Progenitor cell of endocrine pancreas (in vitro differentiated cells): ENCODE data around the gene RSBN1L. TPM values are rescaled to one million over a fixed set of nuclear protein-coding genes. Genes with fewer than 3 reads are reported as not detected.

Experiments used
- DNase-seq: peaks from one replicate; pipeline ENCODE4 v3.0.0; 2021; ENCODE audit warnings: low spot score; ENCODE audit not compliant: unreplicated experiment
- H3K27ac Mint-ChIP-seq: 2 replicates; pipeline ENCODE4 v1.8.0; 2021; ENCODE audit warnings: mild to moderate bottlenecking, moderate library complexity, mixed read lengths
- H3K27me3 Mint-ChIP-seq: 2 replicates; pipeline ENCODE4 v1.8.0; 2021; ENCODE audit warnings: mixed read lengths
- H3K36me3 Mint-ChIP-seq: 2 replicates; pipeline ENCODE4 v1.8.0; 2022; ENCODE audit warnings: mixed read lengths; ENCODE audit not compliant: insufficient read depth
- H3K4me1 Mint-ChIP-seq: 2 replicates; pipeline ENCODE4 v1.8.0; 2021; ENCODE audit warnings: low read depth, mixed read lengths
- H3K4me3 Mint-ChIP-seq: 2 replicates; pipeline ENCODE4 v1.8.0; 2021; ENCODE audit warnings: low read depth, mild to moderate bottlenecking, moderate library complexity, mixed read lengths
- H3K9me3 Mint-ChIP-seq: 2 replicates; pipeline ENCODE4 v1.8.0; 2021; ENCODE audit warnings: low read depth, mixed read lengths
- total RNA-seq: library from RNA; stranded (reverse); gene quantifications from 2 replicates; pipeline ENCODE4 v1.2.1, GENCODE V29; 2021
- TF ChIP-seq, protein P1 (sequence below): fragments of 200-600 bp; sonication (generic); IDR thresholded peaks from one replicate; pipeline ENCODE4 v1.5.0; 2021; ENCODE audit warnings: antibody characterized with exemption, mild to moderate bottlenecking; ENCODE audit not compliant: unreplicated experiment

The RSBN1L gene
- total RNA-seq, 1 donor from 2014 or later: 24.5 TPM

DNA sequence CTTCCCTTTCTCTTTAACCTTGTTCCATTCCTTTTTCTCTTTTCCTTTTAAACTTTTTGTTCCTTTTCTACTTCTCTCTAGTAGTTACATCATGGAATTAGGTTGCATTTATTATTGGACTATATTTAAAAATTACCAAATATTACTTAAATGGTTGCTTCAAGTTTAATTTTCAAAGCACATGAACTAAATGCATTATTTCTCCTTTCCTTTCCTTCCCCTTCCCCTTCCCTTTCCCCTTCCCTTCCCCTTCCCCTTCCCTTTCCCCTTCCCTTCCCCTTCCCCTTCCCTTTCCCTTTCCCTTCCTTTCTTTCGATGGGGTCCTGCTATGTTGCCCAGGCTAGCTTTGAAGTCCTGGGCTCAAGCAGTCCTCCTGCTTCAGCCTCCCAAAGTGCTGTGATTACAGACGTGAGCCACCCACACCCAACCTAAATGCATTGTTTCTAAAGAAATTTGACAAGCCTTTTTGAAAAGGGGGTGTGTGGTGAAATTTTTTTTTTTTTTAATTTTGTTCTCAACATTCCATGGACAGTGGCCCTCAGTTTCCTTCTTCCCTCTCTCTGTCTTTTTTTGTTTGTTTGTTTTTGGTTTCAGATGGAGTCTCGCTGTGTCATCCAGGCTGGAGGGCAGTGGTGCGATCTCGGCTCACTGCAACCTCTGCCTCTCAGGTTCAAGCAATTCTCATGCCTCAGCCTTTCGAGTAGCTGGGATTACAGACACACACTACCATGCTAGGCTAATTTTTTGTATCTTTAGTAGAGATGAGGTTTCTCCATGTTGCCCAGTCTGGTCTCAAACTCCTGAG, 70.7 kb downstream of the RSBN1L start:
- Mint-ChIP-seq H3K36me3 (peaks cover 7% of the 10 kb centered on the region), H3K9me3 (no peaks in the 10 kb centered on the region), H3K27ac (peak overlapping the region; percentile 90), H3K4me1 (peaks cover 17% of the 10 kb centered on the region), H3K4me3 (peak overlapping the region; percentile 51), H3K27me3 (no peaks in the 10 kb centered on the region)
- DNase-seq: no peak
- TF ChIP-seq, protein P1, sequence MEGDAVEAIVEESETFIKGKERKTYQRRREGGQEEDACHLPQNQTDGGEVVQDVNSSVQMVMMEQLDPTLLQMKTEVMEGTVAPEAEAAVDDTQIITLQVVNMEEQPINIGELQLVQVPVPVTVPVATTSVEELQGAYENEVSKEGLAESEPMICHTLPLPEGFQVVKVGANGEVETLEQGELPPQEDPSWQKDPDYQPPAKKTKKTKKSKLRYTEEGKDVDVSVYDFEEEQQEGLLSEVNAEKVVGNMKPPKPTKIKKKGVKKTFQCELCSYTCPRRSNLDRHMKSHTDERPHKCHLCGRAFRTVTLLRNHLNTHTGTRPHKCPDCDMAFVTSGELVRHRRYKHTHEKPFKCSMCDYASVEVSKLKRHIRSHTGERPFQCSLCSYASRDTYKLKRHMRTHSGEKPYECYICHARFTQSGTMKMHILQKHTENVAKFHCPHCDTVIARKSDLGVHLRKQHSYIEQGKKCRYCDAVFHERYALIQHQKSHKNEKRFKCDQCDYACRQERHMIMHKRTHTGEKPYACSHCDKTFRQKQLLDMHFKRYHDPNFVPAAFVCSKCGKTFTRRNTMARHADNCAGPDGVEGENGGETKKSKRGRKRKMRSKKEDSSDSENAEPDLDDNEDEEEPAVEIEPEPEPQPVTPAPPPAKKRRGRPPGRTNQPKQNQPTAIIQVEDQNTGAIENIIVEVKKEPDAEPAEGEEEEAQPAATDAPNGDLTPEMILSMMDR: no peak

DNA sequence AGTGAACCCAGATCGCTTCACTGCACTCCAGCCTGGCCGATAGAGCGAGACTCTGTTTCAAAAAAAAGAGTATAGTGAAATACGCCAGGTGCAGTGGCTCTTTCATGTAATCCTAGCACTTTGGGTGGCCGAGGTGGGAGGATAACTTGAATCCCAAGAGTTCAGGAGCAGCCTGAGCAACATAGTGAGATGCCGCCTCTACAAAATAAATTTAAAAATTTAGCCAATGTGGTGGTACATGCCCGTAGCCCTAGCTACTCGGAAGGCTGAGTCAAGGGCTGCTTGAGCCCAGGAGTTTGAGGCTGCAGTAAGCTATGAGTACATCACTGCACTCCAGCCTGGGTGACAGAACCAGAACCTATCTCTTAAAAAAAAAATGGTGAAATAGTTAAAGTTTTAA, 74.1 kb downstream of the RSBN1L start:
- H3K9me3 Mint-ChIP-seq: no peaks in the 10 kb centered on the region
- no peak overlapping the region for H3K27ac Mint-ChIP-seq
- H3K4me3 Mint-ChIP-seq: no peak overlapping the region
- H3K27me3 Mint-ChIP-seq: no peaks in the 10 kb centered on the region
- DNase-seq: no peak
- peaks cover 15% of the 10 kb centered on the region for H3K4me1 Mint-ChIP-seq
- TF ChIP-seq, protein P1: no peak
- H3K36me3 Mint-ChIP-seq: peaks cover 10% of the 10 kb centered on the region

DNA sequence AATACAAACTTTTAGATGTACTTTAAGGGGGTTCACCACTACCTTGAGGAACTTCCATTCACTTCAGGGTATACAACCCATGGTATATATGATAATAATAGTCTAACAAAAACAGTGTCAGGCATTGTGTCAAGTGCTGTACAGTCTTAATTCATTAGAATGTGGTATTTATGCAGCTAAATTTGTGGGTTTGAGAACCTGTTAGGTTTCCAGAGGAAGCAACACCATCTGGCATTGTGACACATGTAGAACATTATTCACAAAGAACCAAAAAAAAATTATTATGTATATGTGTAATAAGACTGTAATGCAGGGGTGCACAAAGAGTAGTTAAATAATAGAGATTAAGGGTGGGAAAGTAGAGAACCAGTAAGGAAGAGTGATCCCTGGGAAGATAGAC, 75.6 kb downstream of the RSBN1L start:
- Mint-ChIP-seq H3K27ac (peak overlapping the region; percentile 35), H3K4me3 (no peak overlapping the region), H3K27me3 (no peaks in the 10 kb centered on the region), H3K36me3 (peaks cover 22% of the 10 kb centered on the region), H3K4me1 (peaks cover 3% of the 10 kb centered on the region), H3K9me3 (no peaks in the 10 kb centered on the region)
- no peak for DNase-seq
- TF ChIP-seq, protein P1: no peak

GRCh38 chr7:77778535-77778934, 82.3 kb downstream of the RSBN1L start:
- Mint-ChIP-seq H3K4me3 (no peak overlapping the region), H3K27ac (no peak overlapping the region), H3K27me3 (no peaks in the 10 kb centered on the region), H3K4me1 (peaks cover 10% of the 10 kb centered on the region), H3K36me3 (peaks cover 34% of the 10 kb centered on the region), H3K9me3 (no peaks in the 10 kb centered on the region)
- TF ChIP-seq, protein P1: no peak
- no peak for DNase-seq

DNA sequence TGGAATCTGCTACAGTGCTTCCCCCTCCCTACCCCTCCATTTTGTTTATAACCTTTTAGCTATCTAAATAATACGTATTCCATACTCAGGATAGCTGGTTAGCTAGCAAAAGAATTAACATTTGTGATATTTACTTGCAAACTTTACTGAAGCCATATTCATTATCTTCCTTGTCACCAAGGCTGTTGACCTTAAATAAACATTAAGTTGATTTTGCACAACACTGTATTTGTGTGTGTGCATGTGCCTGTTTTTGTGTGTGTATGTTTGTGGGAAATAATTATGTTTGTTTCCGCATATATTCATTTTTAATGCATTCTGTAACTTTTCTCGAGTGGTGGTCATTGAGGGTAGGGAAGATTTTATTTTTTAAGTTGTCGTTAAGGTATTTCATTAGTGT, 86.1 kb downstream of the RSBN1L start:
- no peak overlapping the region for H3K27ac Mint-ChIP-seq
- DNase-seq: no peak
- TF ChIP-seq, protein P1: no peak
- no peaks in the 10 kb centered on the region for H3K27me3 Mint-ChIP-seq
- H3K9me3 Mint-ChIP-seq: no peaks in the 10 kb centered on the region
- peaks cover 11% of the 10 kb centered on the region for H3K4me1 Mint-ChIP-seq
- peaks cover 34% of the 10 kb centered on the region for H3K36me3 Mint-ChIP-seq
- H3K4me3 Mint-ChIP-seq: no peak overlapping the region
